ENCODE data around the gene NELFB.
A peak's percentile ranks its signal among the peaks of the same experiment; 100 is the strongest.
"Not testable (repeated sequence)": the region's sequence is repeated elsewhere in the genome, so short reads cannot be mapped to it uniquely, and the experiment has no call there.

Gene NELFB

DNA sequence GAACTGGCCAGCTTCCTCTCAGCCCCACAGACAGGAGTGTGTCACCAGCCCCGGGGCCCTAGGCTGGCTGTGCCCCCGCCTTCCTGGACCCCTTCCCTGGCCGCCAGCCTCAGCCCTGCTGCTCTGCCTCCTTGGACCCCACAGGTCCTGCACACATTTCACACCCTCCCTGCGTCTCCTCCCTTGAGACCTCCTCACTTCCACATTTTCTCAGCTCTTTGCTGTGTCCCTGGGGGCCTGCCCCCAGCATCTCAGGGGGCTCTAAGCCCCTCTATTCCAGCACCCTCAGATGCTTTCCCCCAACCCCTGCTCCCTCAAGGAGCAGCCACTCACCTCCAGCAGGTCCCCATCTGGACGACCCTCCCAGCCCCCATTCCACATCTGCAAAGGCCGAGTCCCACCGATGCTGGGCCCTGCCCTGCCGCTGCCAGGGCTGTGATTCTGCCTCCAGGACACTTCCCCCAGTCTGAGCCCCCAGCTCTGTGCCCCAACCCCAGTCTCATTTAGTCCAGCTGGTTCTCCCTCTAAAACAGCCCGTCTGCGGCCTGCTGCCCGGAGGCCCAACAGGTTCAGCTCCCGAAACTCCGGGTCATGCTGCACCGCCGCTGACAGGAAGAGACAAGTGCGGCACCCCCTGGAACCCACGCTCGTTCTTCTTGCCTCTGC is 20.2 kb upstream of the NELFB start:
- no peak for DNase-seq (ENCODE audit: low spot score)

- no peak for DNase-seq (ENCODE audit: low spot score)
Measured at GRCh38 chr9:137235424-137236237, 19.5 kb upstream of the NELFB start.

DNA sequence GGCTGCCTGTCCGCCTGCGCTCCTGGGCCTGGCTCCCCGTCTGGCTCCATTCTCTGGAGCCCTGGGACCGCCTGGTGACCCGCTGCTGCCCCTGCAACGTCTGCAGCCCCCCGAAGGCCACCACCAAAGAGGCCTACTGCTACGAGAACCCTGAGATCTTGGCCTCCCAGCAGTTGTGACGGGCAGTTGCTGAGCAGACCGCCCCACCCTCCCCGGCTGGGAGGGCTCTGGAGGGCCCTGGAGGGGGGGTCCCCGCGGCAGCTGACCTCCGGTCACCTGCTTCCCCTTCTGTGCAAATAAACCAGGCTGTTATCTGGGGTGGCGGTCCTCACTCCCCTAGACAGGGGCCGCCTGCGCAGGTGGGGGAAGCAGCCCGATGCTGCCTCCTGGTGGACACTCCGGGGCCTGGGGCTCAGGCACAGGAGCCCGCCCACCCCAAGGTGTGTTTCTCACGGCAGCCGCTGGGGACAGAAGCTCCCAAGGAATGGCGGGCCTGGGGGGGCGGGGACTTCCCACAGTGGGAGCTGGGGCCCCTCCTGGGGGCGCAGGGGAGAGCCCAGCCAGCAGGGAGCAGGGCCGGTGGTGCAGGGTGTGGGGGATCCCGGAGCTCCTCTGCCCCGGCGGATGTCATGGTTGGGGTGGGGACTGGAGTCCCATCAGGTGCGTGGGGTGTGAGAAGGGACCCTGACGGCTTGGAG is 18.7 kb upstream of the NELFB start:
- peak; percentile 93 for DNase-seq (ENCODE audit: low spot score)

DNA sequence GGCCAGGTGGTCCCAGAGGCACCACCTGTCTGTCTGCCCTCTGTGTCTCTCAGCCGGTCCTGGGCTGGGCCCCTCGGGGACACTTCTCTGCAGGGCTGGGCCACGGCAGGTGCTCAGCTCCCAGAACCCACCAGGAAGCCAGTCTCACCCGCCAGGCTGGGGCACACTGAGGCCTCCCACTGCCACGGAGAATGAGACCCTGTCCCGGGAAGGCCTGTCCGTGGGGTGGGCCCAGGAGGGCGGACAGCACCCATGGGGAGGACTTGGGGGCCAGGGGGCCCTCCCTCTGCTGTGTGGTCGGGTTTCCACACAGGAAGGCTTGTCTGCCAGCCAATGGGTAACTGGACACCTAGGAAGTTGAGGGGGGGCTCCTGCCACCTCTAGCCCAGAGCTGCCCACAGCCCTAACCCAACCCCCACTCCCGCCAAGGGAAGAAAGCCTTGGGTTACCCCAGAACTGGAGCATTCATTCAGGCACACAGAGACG is 18.1 kb upstream of the NELFB start:
- DNase-seq (ENCODE audit: low spot score) = no peak

DNA sequence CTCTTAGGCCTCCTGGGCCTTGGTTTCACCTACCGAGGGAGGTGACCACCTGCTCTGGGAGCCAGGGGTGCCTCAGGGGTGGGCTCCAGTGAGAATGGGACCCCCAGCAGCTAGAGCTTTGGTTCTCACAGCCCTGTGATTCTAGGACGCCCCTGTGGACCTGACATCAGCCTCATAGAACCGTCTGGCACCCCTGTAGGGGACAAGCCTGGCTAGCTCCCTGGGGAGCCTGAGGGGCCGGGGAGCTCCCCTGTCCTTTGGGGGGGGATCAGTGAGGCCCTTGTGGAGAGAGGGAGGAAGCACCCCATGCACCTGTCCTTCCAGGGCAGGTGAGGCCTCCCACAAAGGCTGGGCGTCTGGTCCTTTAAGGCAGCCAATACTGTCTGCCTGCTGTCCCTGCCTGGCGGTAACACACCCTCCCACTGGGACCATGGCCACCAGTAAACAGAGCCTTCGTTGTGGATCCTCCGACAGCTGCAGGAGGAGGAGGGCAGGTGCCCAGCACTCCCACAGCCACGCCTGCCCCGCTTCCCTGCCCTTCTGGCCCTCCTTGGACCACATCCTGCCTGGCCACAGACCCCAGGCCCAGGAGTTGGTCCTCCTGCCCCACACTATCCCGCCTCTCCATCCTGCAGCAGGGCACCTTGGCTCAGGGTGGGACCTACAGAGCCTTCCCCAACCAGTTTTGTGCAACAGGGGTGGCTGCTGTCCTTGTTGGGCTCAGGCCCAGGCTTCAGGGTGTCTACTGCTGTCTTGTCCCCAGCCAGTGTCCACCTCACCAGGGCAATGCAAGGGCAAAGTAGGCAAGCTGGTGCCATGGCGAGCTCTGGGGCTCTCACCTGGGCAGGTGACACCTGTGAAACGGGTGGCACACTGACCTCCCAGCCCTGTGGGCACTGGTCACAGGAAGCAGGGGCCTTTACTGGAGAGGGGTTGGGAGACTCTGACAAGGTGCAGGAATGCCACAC is 17.1 kb upstream of the NELFB start:
- DNase-seq (ENCODE audit: low spot score) = no peak

DNA sequence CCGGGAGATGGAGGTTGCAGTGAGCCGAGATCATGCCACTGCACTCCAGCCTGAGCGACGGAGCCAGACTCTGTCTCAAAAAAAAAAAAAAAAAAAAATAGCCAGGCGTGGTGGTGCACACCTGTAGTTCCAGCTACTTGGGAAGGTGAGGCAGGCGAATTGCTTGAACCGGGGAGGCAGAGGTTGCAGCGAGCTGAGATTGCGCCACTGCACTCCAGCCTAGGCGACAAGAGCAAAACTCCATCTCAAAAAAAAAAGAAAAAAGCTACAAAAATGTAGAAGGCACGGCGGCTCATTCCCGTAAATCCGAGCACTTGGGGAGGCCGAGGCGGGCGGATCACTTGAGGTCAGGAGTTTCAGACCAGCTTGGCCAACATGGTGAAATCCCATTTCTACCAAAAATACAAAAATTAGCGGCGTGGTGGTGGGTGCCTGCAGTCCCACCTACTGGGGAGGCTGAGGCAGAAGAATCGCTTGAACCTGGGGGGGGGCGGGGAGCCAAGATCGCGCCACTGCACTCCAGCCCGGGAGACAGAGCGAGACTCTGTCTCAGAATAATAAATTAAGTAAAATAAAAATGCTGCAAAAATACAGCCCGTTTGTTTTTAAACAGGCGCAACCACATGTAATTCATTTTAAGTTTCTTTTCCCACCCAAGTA is 15.5 kb upstream of the NELFB start:
- not testable (repeated sequence) for DNase-seq (ENCODE audit: low spot score)

DNA sequence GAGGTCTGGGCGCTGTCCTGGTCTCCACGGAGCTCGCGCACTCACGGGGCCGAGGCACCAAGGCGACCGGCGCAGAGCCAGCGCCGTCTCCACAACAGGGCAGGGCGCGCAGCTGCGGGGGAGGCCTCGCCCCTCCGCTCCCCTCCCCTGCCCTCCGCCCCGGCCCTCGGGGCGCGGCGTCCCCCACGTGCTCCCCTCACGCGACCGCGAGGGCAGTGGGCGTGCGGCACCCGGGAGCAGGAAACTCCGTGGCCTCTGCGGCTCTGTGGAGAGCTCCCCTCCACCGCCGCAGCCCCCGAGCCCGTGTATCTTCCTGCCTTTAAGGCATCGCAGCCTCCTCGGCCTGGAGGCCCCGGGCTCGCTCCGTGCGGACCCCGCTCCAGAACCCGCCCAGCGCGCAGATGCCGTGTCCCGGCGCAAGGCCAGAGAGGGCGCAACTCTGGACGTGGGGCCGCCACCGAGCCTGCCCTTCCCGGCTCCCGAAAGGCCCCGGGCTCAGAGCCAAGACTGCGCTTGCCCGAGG is 14.7 kb upstream of the NELFB start:
- DNase-seq (ENCODE audit: low spot score) = peak; percentile 85

DNA sequence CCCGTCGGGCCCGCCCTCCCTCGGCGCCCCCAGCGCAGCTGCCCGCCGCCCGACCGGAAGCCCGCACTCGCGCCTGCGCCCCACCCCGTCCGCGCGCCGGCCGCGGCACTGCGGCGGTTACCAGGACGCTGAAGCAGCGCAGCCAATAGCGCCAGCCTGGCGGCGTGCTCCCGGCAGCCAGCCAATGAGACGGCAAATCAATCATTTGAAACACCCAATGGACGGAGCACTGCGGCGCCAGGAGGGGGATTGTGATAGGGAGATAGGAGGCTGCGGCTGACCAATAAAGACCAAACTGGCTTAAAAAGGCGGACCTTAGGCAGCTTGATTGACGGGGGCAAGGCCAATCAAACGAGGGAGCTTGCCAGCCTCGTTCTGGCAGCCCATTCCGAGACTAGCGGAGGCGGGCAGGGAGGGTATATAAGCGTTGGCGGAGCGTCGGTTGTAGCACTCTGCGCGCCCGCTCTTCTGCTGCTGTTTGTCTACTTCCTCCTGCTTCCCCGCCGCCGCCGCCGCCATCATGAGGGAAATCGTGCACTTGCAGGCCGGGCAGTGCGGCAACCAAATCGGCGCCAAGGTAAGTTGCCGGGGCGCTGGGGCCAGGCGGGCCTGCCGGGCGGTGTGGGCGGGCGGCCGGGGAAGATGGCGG is 14.2 kb upstream of the NELFB start, which contains the start of gene TUBB4B:
Gene TUBB4B (plus strand): TSS at position 447 of the 649 bp plus-strand sequence. CDS start 74 bp downstream, at position 521.
- peak; percentile 98 for DNase-seq (ENCODE audit: low spot score)

DNA sequence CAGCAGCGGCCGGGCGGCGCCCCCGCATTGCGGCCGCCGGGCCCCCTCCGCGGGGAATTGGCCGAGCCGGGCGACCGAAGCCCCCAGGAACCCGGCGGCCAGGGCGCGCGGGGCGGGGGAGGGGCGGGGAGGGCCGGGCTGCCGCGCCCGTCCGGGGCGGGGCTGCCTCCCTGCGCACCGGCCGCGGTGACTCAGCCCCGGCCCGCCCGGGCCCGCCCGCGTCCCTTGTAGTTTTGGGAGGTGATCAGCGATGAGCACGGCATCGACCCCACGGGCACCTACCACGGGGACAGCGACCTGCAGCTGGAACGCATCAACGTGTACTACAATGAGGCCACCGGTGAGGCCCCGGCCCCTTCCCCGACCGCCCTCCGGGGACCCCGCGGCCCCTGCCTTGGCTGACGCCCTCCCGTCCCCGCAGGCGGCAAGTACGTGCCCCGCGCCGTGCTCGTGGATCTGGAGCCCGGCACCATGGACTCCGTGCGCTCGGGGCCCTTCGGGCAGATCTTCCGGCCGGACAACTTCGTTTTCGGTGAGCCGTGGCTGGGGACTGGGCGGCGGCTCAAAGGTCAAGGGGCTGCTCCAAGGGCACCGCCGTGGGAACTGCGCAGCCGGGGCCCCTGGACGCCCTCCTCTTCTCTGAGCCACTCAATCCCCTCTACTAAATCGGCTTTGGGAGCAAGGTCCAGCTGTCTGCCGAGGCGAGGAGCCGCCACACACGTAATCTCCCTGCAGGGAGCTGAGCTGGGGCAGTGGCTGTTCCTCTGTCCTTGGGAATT is 13.4 kb upstream of the NELFB start:
- DNase-seq (ENCODE audit: low spot score) = peak; percentile 88

- DNase-seq (ENCODE audit: low spot score) = no peak
Measured at GRCh38 chr9:137242269-137243203, 12.6 kb upstream of the NELFB start.

DNA sequence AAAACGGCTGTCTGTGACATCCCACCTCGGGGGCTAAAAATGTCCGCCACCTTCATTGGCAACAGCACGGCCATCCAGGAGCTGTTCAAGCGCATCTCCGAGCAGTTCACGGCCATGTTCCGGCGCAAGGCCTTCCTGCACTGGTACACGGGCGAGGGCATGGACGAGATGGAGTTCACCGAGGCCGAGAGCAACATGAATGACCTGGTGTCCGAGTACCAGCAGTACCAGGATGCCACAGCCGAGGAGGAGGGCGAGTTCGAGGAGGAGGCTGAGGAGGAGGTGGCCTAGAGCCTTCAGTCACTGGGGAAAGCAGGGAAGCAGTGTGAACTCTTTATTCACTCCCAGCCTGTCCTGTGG is 11.9 kb upstream of the NELFB start:
- not testable (repeated sequence) for DNase-seq (ENCODE audit: low spot score)

- DNase-seq (ENCODE audit: low spot score) = no peak
Measured at GRCh38 chr9:137243626-137244485, 11.3 kb upstream of the NELFB start.

- DNase-seq (ENCODE audit: low spot score) = no peak
Measured at GRCh38 chr9:137244486-137245449, 10.4 kb upstream of the NELFB start.

DNA sequence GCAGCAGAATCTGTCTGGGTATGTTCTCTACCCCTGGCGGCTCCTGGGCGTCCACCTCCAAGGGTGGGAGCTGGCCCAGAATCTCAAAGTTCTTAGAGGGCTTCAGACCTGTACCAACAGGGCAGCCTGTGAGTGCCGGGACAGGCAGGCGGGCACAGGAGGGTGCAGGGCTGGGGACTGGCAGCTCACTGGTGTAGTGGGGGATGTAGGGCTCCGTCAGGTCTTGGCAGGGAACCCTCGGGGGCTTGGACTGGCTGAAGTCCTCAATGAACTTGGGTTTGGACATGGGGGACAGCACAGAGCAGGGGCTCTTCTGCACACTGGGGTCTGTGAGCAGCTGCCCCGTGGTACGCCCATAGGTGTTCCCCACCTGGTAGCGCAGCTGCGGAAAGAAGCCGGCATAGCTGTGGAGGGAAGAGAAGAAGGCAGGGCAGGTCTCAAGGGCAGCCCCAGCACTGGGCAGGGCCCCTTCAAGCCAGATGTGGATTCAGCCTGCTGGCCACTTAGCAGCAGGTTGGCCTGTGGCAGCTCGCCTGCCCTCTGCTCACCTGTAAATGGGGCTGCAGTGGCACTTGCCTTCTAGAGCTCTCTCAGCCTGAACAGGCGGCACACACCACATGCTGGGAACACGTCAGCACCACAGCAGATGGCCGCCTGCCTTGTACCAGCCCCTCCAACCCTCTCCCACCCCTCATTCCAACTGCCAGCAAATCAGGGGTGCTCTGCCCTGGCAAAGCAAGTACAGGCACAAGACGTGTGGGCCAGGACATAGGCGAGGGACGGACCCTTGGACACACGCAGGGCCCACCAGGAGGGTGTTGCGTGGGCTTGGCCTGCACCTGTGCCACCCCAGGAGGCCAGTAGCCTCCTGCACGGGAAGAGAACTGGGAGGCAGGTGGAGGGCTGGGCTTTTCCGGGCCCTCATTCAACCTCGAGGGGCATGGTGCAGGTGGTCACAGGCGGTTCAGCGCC is 9.4 kb upstream of the NELFB start:
- DNase-seq (ENCODE audit: low spot score) = no peak

Measured in AG20443 (cell line).